A549 (cell line): ENCODE measurements around the gene DGCR2. TPM values are rescaled to one million over a fixed set of nuclear protein-coding genes. Genes with fewer than 3 reads are reported as not detected.
A peak's percentile ranks its signal among the peaks of the same experiment; 100 is the strongest.

ENCODE experiments used
- ATAC-seq, 2 experiments: fragments of 200-7000 bp in 1 of 2; fragments of >200 bp in 1 of 2; cut with Nextera tagmentation in 1 of 2; cut with Tn5 transposase in 1 of 2; 3 replicates each; pipeline versions ENCODE4 v1.8.0 to v1.9.1; 2018 to 2020; ENCODE audit warnings: mild to moderate bottlenecking in 1 of 2, moderate library complexity in 1 of 2
- CTCF ChIA-PET: fragments of 300-600 bp; sonication (Branson Sonifier 250); formaldehyde crosslinking; extraction: SDS; loops from one replicate; lab custom pipeline; 2021; ENCODE audit warnings: antibody characterized with exemption, inconsistent platforms; lab: Yijun Ruan, JAX
- POLR2A ChIA-PET: fragments of 350-600 bp; formaldehyde crosslinking; extraction: SDS; loops from one replicate; lab custom pipeline; 2021; ENCODE audit warnings: antibody characterized with exemption, inconsistent platforms; lab: Yijun Ruan, JAX
- DNase-seq, 2 experiments: peaks; one replicate each; pipeline versions ENCODE4 v3.0.0 to v3.0.0-alpha.2; 2011 to 2016; ENCODE audit warnings: low read depth in 1 of 2, low spot score in 1 of 2
- FAIRE-seq: peaks from 2 replicates; lab custom pipeline; 2011; peaks lifted over from hg19 to GRCh38; lab: Jason Lieb, UNC
- H3K27ac ChIP-seq, 2 experiments: fragments of >200 bp; sonication (Bioruptor Twin); formaldehyde crosslinking; 3 replicates each; pipeline ENCODE4 v1.5.1; 2016 to 2017
- H3K4me1 ChIP-seq: fragments of >200 bp; sonication (Bioruptor Twin); formaldehyde crosslinking; 3 replicates; pipeline ENCODE4 v1.6.1; 2016
- H3K4me2 ChIP-seq: fragments of >200 bp; sonication (Bioruptor Twin); formaldehyde crosslinking; 3 replicates; pipeline ENCODE4 v1.6.1; 2016
- H3K4me3 ChIP-seq: fragments of >200 bp; sonication (Bioruptor Twin); formaldehyde crosslinking; 3 replicates; pipeline ENCODE4 v1.5.1; 2016
- H3K9me3 ChIP-seq: fragments of >200 bp; sonication (Bioruptor Twin); formaldehyde crosslinking; 3 replicates; pipeline ENCODE4 v1.6.1; 2016
- BHLHE40 ChIP-seq: IDR thresholded peaks from 2 replicates; pipeline ENCODE4 v1.6.1; 2012; ENCODE audit warnings: low read depth, low read length, inconsistent platforms
- CEBPB ChIP-seq, 2 experiments: fragments of >200 bp in 1 of 2; sonication (Bioruptor Twin) in 1 of 2; formaldehyde crosslinking in 1 of 2; IDR thresholded peaks; 2 replicates each; pipeline ENCODE4 v1.6.1; 2012 to 2016
- CHD2 ChIP-seq: fragments of 150-350 bp; IDR thresholded peaks from 2 replicates; pipeline ENCODE4 v1.6.1; 2014; ENCODE audit warnings: low read length; ENCODE audit not compliant: partially characterized antibody
- CHD4 ChIP-seq: fragments of 200-600 bp; sonication (generic); IDR thresholded peaks from 2 replicates; pipeline ENCODE4 v1.6.1; 2016; ENCODE audit warnings: antibody characterized with exemption, mild to moderate bottlenecking, borderline replicate concordance
- CTCF ChIP-seq: fragments of >200 bp; sonication (Bioruptor Twin); formaldehyde crosslinking; IDR thresholded peaks from 3 replicates; pipeline ENCODE4 v1.5.1; 2016
- E2F6 ChIP-seq: IDR thresholded peaks from 2 replicates; pipeline ENCODE4 v1.6.1; 2012; ENCODE audit warnings: low read depth, borderline replicate concordance
- EP300 ChIP-seq, 2 experiments: fragments of >200 bp; sonication (Bioruptor Twin); formaldehyde crosslinking; IDR thresholded peaks; 2 replicates in 1 of 2; 3 replicates in 1 of 2; pipeline ENCODE4 v1.6.1; 2016 to 2017
- GATA3 ChIP-seq: IDR thresholded peaks from 2 replicates; pipeline ENCODE4 v1.6.1; 2012; ENCODE audit warnings: borderline replicate concordance
- HDAC2 ChIP-seq: fragments of 200-600 bp; sonication (generic); IDR thresholded peaks from 2 replicates; pipeline ENCODE4 v1.6.1; 2016
- HES2 ChIP-seq: fragments of >200 bp; sonication (Bioruptor Twin); formaldehyde crosslinking; IDR thresholded peaks from 2 replicates; pipeline ENCODE4 v1.6.1; 2016
- HEYL ChIP-seq: fragments of 250-450 bp; sonication (Bioruptor Pico); IDR thresholded peaks from 2 replicates; pipeline ENCODE4 v1.8.0; 2021; ENCODE audit warnings: mild to moderate bottlenecking, moderate library complexity
- HOXB13 ChIP-seq: fragments of 250-450 bp; sonication (Bioruptor Pico); IDR thresholded peaks from 2 replicates; pipeline ENCODE4 v1.5.0; 2020; ENCODE audit warnings: low read depth, mild to moderate bottlenecking, moderate library complexity
- JUN ChIP-seq, 2 experiments: fragments of >200 bp; sonication (Bioruptor Twin); formaldehyde crosslinking; IDR thresholded peaks; 2 replicates in 1 of 2; 3 replicates in 1 of 2; pipeline ENCODE4 v1.6.1; 2016 to 2017
- KDM1A ChIP-seq: fragments of 200-600 bp; sonication (generic); IDR thresholded peaks from 2 replicates; pipeline ENCODE4 v1.6.1; 2016; ENCODE audit warnings: low read depth, mild to moderate bottlenecking
- MAX ChIP-seq: IDR thresholded peaks from 2 replicates; pipeline ENCODE4 v1.6.1; 2012
- MAZ ChIP-seq: fragments of 150-350 bp; IDR thresholded peaks from 2 replicates; pipeline ENCODE4 v1.6.1; 2014; ENCODE audit warnings: antibody characterized with exemption, low read depth, low read length, borderline replicate concordance
- NFE2L2 ChIP-seq: fragments of 150-350 bp; conservative IDR thresholded peaks from 2 replicates; pipeline ENCODE4 v1.6.1; 2014; ENCODE audit warnings: low read length
- PHF8 ChIP-seq: fragments of 200-600 bp; sonication (generic); IDR thresholded peaks from 2 replicates; pipeline ENCODE4 v1.6.1; 2016; ENCODE audit warnings: low read depth, mild to moderate bottlenecking, antibody characterized with exemption, moderate library complexity, borderline replicate concordance
- RAD21 ChIP-seq, 2 experiments: fragments of >200 bp in 1 of 2; sonication (Bioruptor Twin) in 1 of 2; formaldehyde crosslinking in 1 of 2; IDR thresholded peaks in 1 of 2; conservative IDR thresholded peaks in 1 of 2; 2 replicates in 1 of 2; 3 replicates in 1 of 2; pipeline ENCODE4 v1.6.1; 2012 to 2018; ENCODE audit warnings: inconsistent platforms in 1 of 2
- RARB ChIP-seq: fragments of 250-450 bp; sonication (Bioruptor Pico); IDR thresholded peaks from 2 replicates; pipeline ENCODE4 v1.8.0; 2021; ENCODE audit warnings: mild to moderate bottlenecking, moderate library complexity
- RFX5 ChIP-seq: fragments of 450-650 bp; IDR thresholded peaks from 2 replicates; pipeline ENCODE4 v1.7.1; 2014; ENCODE audit warnings: antibody characterized with exemption, mild to moderate bottlenecking, moderate library complexity
- SREBF2 ChIP-seq: fragments of 450-650 bp; IDR thresholded peaks from 2 replicates; pipeline ENCODE4 v1.6.1; 2014; ENCODE audit warnings: mild to moderate bottlenecking, moderate library complexity
- USF2 ChIP-seq: fragments of 450-650 bp; IDR thresholded peaks from 2 replicates; pipeline ENCODE4 v1.6.1; 2014; ENCODE audit warnings: antibody characterized with exemption
- ZC3H11A ChIP-seq: fragments of 450-650 bp; IDR thresholded peaks from 2 replicates; pipeline ENCODE4 v1.6.1; 2014; ENCODE audit warnings: antibody characterized with exemption, mild to moderate bottlenecking
- ZFP36 ChIP-seq: fragments of 450-650 bp; IDR thresholded peaks from 2 replicates; pipeline ENCODE4 v1.6.1; 2014; ENCODE audit warnings: borderline replicate concordance; ENCODE audit not compliant: partially characterized antibody
- ZNF302 ChIP-seq: fragments of 250-450 bp; sonication (Bioruptor Pico); IDR thresholded peaks from 2 replicates; pipeline ENCODE4 v1.9.0; 2021; ENCODE audit warnings: inconsistent platforms, mild to moderate bottlenecking, moderate library complexity
- ZSCAN20 ChIP-seq: fragments of 250-450 bp; sonication (Bioruptor Pico); IDR thresholded peaks from 2 replicates; pipeline ENCODE4 v1.8.0; 2022; ENCODE audit warnings: mild to moderate bottlenecking, moderate library complexity
- WGBS: methylation state at CpG from one replicate; pipeline ENCODE4 v1.1.6; 2017; ENCODE audit errors: missing lambda C conversion rate; 5-methylcytosine and 5-hydroxymethylcytosine counted together
- polyA plus RNA-seq, 4 experiments: library from polyadenylated mRNA; depleted of rRNA in 3 of 4; stranded (reverse); fragments of >200 nt; fragmentation: RNase III in 1 of 4; extraction: RNeasy Plus Mini Kit Qiagen cat#74134 plus additional on column Dnase treatment in 1 of 4; gene quantifications; 2 replicates in 3 of 4; 3 replicates in 1 of 4; pipeline ENCODE4 v1.2.3, GENCODE V29; 2011 to 2017
- TF ChIP-seq, protein P1 (sequence below): fragments of 250-450 bp; sonication (Bioruptor Pico); IDR thresholded peaks from 2 replicates; pipeline ENCODE4 v1.5.0; 2021; ENCODE audit warnings: mild to moderate bottlenecking, moderate library complexity, borderline replicate concordance
- TF ChIP-seq, protein P2 (sequence below): fragments of 250-450 bp; sonication (Bioruptor Pico); IDR thresholded peaks from 2 replicates; pipeline ENCODE4 v1.5.0; 2020; ENCODE audit warnings: low read depth, mild to moderate bottlenecking, moderate library complexity

Gene DGCR2
- polyA plus RNA-seq, 2 of the 4 experiments (the other 2 are of a cell fraction) = 10.6 to 17.9 TPM

- FAIRE-seq (no peak), ATAC-seq (no peak), DNase-seq (no peak)
- H3K4me1 ChIP-seq = peaks cover 11% of the 10 kb centered on the region
- WGBS = 88% methylated on average over 9 of the region's 9 CpGs
- H3K27ac ChIP-seq = peak overlapping the region in 1 of 2 experiments; percentile 79; a peak in 3 of 6 replicates
- H3K4me2 ChIP-seq = peak overlapping the region; percentile 61; the same call in 2 of the 3 replicates
- ChIA-PET POLR2A (no interaction called here), CTCF (no interaction called here)
- TF ChIP-seq RFX5 = no peak
- TF ChIP-seq HOXB13 = no peak
- TF ChIP-seq ZNF302 (CRISPR knock-in tag) = no peak
- TF ChIP-seq BHLHE40 = no peak
- TF ChIP-seq HEYL (CRISPR knock-in tag) = no peak
- TF ChIP-seq HES2 = no peak
- TF ChIP-seq ZSCAN20 (CRISPR knock-in tag) = no peak
- no peak for TF ChIP-seq CHD4
- no peak for TF ChIP-seq NFE2L2
- no peak for TF ChIP-seq PHF8
- TF ChIP-seq E2F6 = no peak
- no peak for TF ChIP-seq MAZ
- TF ChIP-seq KDM1A = no peak
- no peak for TF ChIP-seq CTCF
- no peak for TF ChIP-seq ZFP36
- no peak for TF ChIP-seq USF2
- TF ChIP-seq GATA3 = no peak
- no peaks in the 10 kb centered on the region for H3K9me3 ChIP-seq
- H3K4me3 ChIP-seq = no peak overlapping the region
These were observed 126.9 kb downstream of the DGCR2 start for GRCh38 chr22:18995327-18995711.

DNA sequence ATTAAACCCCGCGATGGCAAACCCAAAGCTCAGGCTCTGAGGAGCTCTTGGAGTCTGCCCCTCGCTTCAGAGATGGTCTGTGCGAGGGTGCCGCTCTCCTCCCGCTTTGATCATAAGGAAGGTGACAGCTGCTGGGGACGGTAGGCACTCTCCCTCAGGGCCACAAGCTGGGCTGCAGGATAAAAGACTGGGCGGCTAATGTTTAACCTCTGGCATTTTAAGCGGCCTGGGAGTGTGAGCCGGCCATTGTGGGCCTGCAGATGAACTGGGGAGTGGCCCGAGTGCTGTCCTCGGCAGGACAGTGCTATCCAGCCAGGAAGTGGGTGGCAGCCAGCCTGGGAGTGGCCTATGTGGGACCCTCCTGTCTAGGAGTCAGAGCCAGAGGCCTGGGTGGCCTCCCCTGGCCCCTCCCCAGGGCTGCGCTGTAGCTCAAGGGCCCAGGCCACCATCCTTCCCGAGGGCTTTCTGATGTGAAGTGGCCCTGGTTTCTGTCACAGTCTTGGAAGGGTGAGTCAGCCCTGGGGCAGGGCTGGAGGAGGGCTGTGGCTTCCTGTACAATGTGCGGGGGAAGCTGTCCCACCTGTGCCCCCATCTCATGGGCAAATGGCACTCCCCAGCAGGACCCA is 127.4 kb downstream of the DGCR2 start:
- peak overlapping the region; percentile 27 to 79; a peak in 3 of 6 replicates for H3K27ac ChIP-seq
- WGBS = 65% methylated on average over 8 of the region's 15 CpGs
- CTCF ChIA-PET = no interaction called here
- TF ChIP-seq HES2 = no peak
- no peak for TF ChIP-seq HDAC2
- TF ChIP-seq MAX = no peak
- TF ChIP-seq USF2 = no peak
- no peak for TF ChIP-seq ZC3H11A
- TF ChIP-seq, protein P1, sequence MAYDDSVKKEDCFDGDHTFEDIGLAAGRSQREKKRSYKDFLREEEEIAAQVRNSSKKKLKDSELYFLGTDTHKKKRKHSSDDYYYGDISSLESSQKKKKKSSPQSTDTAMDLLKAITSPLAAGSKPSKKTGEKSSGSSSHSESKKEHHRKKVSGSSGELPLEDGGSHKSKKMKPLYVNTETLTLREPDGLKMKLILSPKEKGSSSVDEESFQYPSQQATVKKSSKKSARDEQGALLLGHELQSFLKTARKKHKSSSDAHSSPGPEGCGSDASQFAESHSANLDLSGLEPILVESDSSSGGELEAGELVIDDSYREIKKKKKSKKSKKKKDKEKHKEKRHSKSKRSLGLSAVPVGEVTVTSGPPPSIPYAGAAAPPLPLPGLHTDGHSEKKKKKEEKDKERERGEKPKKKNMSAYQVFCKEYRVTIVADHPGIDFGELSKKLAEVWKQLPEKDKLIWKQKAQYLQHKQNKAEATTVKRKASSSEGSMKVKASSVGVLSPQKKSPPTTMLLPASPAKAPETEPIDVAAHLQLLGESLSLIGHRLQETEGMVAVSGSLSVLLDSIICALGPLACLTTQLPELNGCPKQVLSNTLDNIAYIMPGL (CRISPR knock-in tag) = no peak
- no peak for TF ChIP-seq CEBPB (IDR thresholded peaks at IDR 0.05)
- TF ChIP-seq SREBF2 = no peak
- TF ChIP-seq BHLHE40 = no peak
- no peak for TF ChIP-seq RAD21 (conservative IDR thresholded peaks at IDR 0.05 in 1 of 2, IDR thresholded peaks at IDR 0.05 in 1 of 2)
- no peak for TF ChIP-seq CHD2
- no peak for TF ChIP-seq EP300 (IDR thresholded peaks at IDR 0.05)
- TF ChIP-seq, protein P2, sequence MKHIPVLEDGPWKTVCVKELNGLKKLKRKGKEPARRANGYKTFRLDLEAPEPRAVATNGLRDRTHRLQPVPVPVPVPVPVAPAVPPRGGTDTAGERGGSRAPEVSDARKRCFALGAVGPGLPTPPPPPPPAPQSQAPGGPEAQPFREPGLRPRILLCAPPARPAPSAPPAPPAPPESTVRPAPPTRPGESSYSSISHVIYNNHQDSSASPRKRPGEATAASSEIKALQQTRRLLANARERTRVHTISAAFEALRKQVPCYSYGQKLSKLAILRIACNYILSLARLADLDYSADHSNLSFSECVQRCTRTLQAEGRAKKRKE (CRISPR knock-in tag) = no peak
- TF ChIP-seq RARB (CRISPR knock-in tag) = no peak
- no peak for TF ChIP-seq JUN (IDR thresholded peaks at IDR 0.05)
- no peak for TF ChIP-seq ZFP36
- TF ChIP-seq HEYL (CRISPR knock-in tag) = no peak
- ATAC-seq = peak; percentile 54 to 69; a peak in 5 of 6 replicates
- peak in 1 of 2 experiments; percentile 43 for DNase-seq
- peak overlapping the region; percentile 61 for H3K4me2 ChIP-seq
- H3K9me3 ChIP-seq = no peaks in the 10 kb centered on the region
- POLR2A ChIA-PET = no interaction called here
- H3K4me3 ChIP-seq = no peak overlapping the region
- no peak for FAIRE-seq
- peaks cover 11% of the 10 kb centered on the region for H3K4me1 ChIP-seq
